Motor neuron (in vitro differentiated cells): ENCODE measurements around the gene PLEKHA7. TPM values are rescaled to one million over a fixed set of nuclear protein-coding genes. Genes with fewer than 3 reads are reported as not detected.

ENCODE experiments used
- ATAC-seq, 8 experiments: fragments of 200-7000 bp; cut with Tn5 transposase; replicated peaks in 6 of 8; 2 replicates each; pipeline ENCODE4 v1.8.0; 2021; ENCODE audit warnings: mild to moderate bottlenecking in 8 of 8, moderate library complexity in 8 of 8
- H3K27ac ChIP-seq, 2 donors: fragments of 250-450 bp; sonication (Bioruptor Pico); 2 replicates each; pipeline ENCODE4 v1.9.0; 2021; ENCODE audit warnings: antibody characterized with exemption in 2 of 2, mild to moderate bottlenecking in 2 of 2, moderate library complexity in 1 of 2
- H3K4me1 ChIP-seq, 2 donors: fragments of 250-450 bp; sonication (Bioruptor Pico); replicated peaks in 1 of 2; 2 replicates each; pipeline ENCODE4 v1.6.1; 2021; ENCODE audit warnings: antibody characterized with exemption in 2 of 2, mild to moderate bottlenecking in 2 of 2, moderate library complexity in 1 of 2
- H3K4me3 ChIP-seq, 5 donors: fragments of 250-450 bp; sonication (Bioruptor Pico); 2 replicates each; pipeline ENCODE4 v1.9.0; 2021; ENCODE audit warnings: antibody characterized with exemption in 5 of 5, mild to moderate bottlenecking in 5 of 5, moderate library complexity in 4 of 5
- WGBS, 10 experiments: fragments of 450-650 bp; shearing (Covaris generic); methylation state at CpG; one replicate each; pipeline ENCODE4 v1.0.0; 2022; 5-methylcytosine and 5-hydroxymethylcytosine counted together
- in situ Hi-C, 9 experiments: fragments of 400-800 bp; cut with MboI; loops; one replicate each; pipeline ENCODE4 v1.15.0; 2021; ENCODE audit warnings: low sequenced_read_pairs in 9 of 9, low pct_unique_long_range_greater_than_20kb in 2 of 9; ENCODE audit not compliant: unreplicated experiment in 9 of 9
- total RNA-seq, 8 experiments: library from RNA; unstranded; fragments of 300-600 nt; gene quantifications; 2 replicates each; pipeline versions ENCODE4 v1.2.3 to v1.2.4, GENCODE V29; 2022

The PLEKHA7 gene
- total RNA-seq, 8 experiments from 2014 or later: 1.0 to 14.3 (median 4.3) TPM

DNA sequence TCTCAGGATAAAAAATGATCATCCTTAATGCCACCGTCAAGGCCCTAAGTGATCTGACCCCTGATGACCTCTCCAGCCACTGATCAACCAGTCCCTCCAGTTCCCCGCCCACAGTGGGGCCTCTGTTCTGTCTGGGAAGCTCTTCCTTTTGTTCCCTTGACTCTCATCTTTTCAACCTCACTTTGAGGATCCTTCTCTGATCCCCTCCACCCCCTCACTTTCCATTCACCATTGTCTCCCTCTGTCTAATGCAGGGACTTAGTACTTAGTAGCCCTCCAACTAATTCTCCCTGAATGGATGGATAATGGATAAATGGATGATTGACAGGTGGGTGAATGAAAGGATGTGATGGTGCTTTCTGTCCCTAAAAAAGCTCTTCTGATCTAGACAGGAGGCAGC is 230.1 kb downstream of the PLEKHA7 start:
- no peak for ATAC-seq
- peaks cover 0 to 9% of the 10 kb centered on the region in 2 donors for H3K4me1 ChIP-seq
- H3K27ac ChIP-seq: no peak overlapping the region
- 0 to 54% (median 23%) methylated on average over 1 to 2 of the region's 2 CpGs; no CpG with 5 or more reads in 6 of the 10 experiments for WGBS, 10 experiments
- no peak overlapping the region for H3K4me3 ChIP-seq
- in situ Hi-C loops: loop anchor here in 3 of 9 experiments (10.0 to 25.0 kb wide), 4 partner anchors 147 to 303 kb away; partner anchors contain the start of gene RPS13 (in 1 of the 3)

GRCh38 chr11:16783321-16783801 is 230.9 kb downstream of the PLEKHA7 start:
- Histone ChIP-seq H3K4me1 (peaks cover 0 to 9% of the 10 kb centered on the region in 2 donors), H3K4me3 (no peak overlapping the region), H3K27ac (no peak overlapping the region)
- 67 to 100% (median 88%) methylated on average over 1 to 12 of the region's 22 CpGs; no CpG with 5 or more reads in 4 of the 10 experiments for WGBS, 10 experiments
- no peak for ATAC-seq
- in situ Hi-C loops: loop anchor here in 3 of 9 experiments (10.0 to 25.0 kb wide), 4 partner anchors 146 to 304 kb away; partner anchors contain the start of gene RPS13 (in 1 of the 3)

DNA sequence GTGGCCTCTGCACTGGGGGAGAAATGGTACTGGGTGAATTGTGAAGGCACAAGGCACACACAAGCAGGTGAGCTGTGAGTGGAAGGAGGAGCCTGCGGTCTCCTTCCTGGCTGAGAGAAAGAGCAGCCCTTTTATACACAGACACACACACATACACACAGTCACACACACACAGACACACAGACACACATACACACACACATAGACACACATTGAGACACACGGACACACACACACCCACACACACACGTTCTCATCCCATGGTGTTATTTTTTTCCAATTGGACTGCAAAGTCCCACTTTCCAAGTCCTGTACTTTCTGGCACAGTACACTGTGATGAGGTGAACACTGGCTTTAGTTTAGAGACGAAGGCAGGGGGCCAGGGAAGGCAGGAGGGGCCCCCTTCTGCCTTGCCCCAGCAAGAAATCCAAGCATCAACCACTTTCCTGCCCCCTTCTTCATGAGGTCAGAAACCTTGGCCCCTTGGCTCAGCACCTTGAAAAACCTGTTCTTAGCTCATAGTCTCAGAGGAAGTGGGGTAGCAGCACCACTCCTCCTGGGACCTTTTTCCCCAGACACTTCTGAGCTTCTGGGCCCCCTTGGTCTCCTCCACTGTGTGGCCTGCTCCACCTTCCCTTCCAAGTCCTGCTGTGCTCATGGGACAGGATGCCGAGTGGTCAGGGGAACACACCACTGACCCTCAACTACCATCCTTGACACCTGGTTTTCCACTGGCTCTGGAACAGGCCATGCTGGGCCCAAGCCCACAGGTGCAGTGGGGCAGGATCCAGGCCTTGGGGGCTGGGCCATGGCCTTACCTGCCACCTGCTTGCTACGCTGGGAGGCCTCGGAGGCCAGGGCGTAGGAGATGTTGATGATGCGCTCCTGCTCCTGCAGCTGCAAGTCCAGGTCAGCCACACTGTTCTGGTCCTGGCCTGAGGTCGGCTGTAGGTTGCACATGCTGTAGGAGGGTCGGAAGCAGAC is 232.0 kb downstream of the PLEKHA7 start:
- ATAC-seq: no peak
- no peak overlapping the region for H3K4me3 ChIP-seq
- 49 to 85% (median 63%) methylated on average over 4 of the region's 11 CpGs; no CpG with 5 or more reads in 7 of the 10 experiments for WGBS, 10 experiments
- in situ Hi-C loops: loop anchor here in 3 of 9 experiments (10.0 to 25.0 kb wide), 4 partner anchors 145 to 305 kb away; partner anchors contain the start of gene RPS13 (in 1 of the 3)
- H3K27ac ChIP-seq: no peak overlapping the region
- H3K4me1 ChIP-seq: peaks cover 0 to 9% of the 10 kb centered on the region in 2 donors

- 60 to 100% (median 86%) methylated on average over 2 to 10 of the region's 19 CpGs; no CpG with 5 or more reads in 2 of the 10 experiments for WGBS, 10 experiments
- in situ Hi-C loops: loop anchor here in 3 of 9 experiments (10.0 to 25.0 kb wide), 4 partner anchors 144 to 306 kb away; partner anchors contain the start of gene RPS13 (in 1 of the 3)
- Histone ChIP-seq H3K27ac (no peak overlapping the region), H3K4me1 (peaks cover under 1 to 17% of the 10 kb centered on the region in 2 donors), H3K4me3 (no peak overlapping the region)
- no peak for ATAC-seq
Observed at GRCh38 chr11:16780698-16781550, 233.3 kb downstream of the PLEKHA7 start.

- H3K4me3 ChIP-seq: no peak overlapping the region
- in situ Hi-C loops: loop anchor here in 3 of 9 experiments (10.0 to 25.0 kb wide), 4 partner anchors 143 to 307 kb away; partner anchors contain the start of gene RPS13 (in 1 of the 3)
- H3K4me1 ChIP-seq: peaks cover 8 to 24% of the 10 kb centered on the region in 2 donors
- ATAC-seq: no peak
- no peak overlapping the region for H3K27ac ChIP-seq
- WGBS, 10 experiments: 94 to 100% (median 100%) methylated on average over 1 to 2 of the region's 2 CpGs; no CpG with 5 or more reads in 7 of the 10 experiments
Observed at GRCh38 chr11:16780146-16780545, 234.1 kb downstream of the PLEKHA7 start.

DNA sequence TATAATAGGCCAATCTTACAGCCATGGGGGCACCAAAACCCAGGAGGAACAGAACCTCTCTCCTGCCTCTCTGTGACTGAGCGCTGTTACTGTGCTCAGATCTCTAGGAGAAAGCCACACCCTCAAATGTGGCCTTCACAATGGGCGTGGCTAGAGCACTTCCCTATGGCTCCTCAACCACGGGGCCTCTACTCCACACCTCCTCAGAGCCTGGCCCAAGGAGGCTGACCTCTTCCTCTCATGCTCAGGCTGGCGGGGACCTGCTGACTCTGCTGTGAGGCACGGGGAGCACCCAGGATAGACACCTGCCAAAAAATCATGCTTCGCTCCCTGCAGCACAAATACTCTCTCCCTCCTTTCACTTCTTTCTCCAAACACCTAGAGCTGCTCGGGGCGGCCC is 234.8 kb downstream of the PLEKHA7 start:
- H3K27ac ChIP-seq: no peak overlapping the region
- WGBS, 10 experiments: 50 to 100% (median 69%) methylated on average over 1 to 4 of the region's 8 CpGs; no CpG with 5 or more reads in 6 of the 10 experiments
- in situ Hi-C loops: loop anchor here in 3 of 9 experiments (25.0 kb wide), 3 partner anchors 142 to 308 kb away; partner anchors contain the start of gene RPS13 (in 1 of the 3)
- H3K4me3 ChIP-seq: no peak overlapping the region
- H3K4me1 ChIP-seq: peaks cover 15 to 32% of the 10 kb centered on the region in 2 donors
- ATAC-seq: peak in 5 of 8 experiments; percentile 51 to 64 (median 58)

DNA sequence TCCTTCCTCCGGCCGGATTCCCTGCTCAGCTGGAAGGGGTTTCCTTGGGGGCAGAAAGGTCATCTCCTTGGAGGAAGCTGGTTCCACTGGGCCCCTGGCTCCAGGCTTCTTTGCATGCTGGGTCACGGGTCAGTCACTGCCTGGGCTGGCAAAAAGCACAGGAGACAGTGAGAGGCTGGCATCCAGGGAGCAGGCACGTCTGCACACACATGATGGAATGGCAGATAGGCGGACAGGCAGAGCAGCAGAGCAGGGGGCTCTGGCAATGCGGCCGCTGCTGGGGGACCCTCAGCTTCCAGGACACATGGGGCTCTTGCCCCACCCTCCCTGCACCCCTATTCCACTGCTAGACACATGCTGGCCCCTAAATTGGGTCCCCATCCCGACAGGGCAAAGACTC is 235.3 kb downstream of the PLEKHA7 start:
- in situ Hi-C loops: loop anchor here in 3 of 9 experiments (25.0 kb wide), 3 partner anchors 142 to 308 kb away; partner anchors contain the start of gene RPS13 (in 1 of the 3)
- peaks cover 15 to 30% of the 10 kb centered on the region in 2 donors for H3K4me1 ChIP-seq
- no peak overlapping the region for H3K4me3 ChIP-seq
- WGBS, 10 experiments: 100% methylated on average over 1 to 2 of the region's 8 CpGs; no CpG with 5 or more reads in 8 of the 10 experiments
- H3K27ac ChIP-seq: no peak overlapping the region
- no peak for ATAC-seq

DNA sequence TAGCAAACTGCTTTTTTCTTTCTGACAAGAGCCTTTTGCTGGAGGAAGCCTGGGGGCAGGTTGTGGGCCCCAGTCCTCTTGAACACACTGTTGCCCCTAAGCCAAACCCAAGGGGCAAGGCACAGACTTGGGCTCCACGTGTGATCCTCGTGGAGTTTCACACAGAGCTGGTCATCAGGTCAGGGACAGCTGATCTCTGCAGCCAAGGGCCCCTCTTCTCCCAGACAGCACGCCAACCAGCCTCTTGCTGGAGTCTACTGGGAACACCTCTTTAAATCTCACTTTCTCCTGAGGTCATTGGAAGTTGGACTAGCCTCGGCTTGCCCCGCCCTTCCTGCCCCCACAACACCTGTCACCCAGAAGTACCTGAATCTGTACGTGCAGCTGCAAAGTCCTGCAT is 235.9 kb downstream of the PLEKHA7 start:
- in situ Hi-C loops: loop anchor here in 3 of 9 experiments (25.0 kb wide), 3 partner anchors 141 to 309 kb away; partner anchors contain the start of gene RPS13 (in 1 of the 3)
- Histone ChIP-seq H3K27ac (no peak overlapping the region), H3K4me1 (peaks cover 15 to 26% of the 10 kb centered on the region in 2 donors), H3K4me3 (no peak overlapping the region)
- WGBS, 10 experiments: 57 to 100% (median 95%) methylated on average over 1 to 6 of the region's 6 CpGs; no CpG with 5 or more reads in 5 of the 10 experiments
- no peak for ATAC-seq

DNA sequence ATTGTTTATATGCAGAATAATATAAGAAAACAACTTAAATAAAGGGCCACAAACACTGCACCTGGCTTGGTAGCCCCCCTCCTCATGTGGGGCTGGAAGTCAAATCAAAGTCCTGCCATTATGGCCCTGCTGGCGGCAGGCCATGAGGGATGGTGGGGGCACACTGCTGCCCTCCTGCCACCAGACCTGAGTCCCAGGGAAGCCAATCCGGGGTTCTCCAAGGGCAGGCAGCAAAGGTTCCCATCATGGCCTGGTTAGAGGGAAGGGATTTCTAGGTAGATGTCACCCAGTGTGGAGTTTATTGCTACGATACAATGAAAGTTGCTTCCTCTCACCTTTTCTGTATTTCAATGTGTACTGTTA is 236.6 kb downstream of the PLEKHA7 start:
- 83 to 100% (median 97%) methylated on average over 1 to 3 of the region's 3 CpGs; no CpG with 5 or more reads in 4 of the 10 experiments for WGBS, 10 experiments
- no peak for ATAC-seq
- Histone ChIP-seq H3K4me3 (no peak overlapping the region), H3K27ac (no peak overlapping the region), H3K4me1 (peaks cover 15 to 26% of the 10 kb centered on the region in 2 donors)
- in situ Hi-C loops: loop anchor here in 3 of 9 experiments (25.0 kb wide), 3 partner anchors 140 to 310 kb away; partner anchors contain the start of gene RPS13 (in 1 of the 3)

DNA sequence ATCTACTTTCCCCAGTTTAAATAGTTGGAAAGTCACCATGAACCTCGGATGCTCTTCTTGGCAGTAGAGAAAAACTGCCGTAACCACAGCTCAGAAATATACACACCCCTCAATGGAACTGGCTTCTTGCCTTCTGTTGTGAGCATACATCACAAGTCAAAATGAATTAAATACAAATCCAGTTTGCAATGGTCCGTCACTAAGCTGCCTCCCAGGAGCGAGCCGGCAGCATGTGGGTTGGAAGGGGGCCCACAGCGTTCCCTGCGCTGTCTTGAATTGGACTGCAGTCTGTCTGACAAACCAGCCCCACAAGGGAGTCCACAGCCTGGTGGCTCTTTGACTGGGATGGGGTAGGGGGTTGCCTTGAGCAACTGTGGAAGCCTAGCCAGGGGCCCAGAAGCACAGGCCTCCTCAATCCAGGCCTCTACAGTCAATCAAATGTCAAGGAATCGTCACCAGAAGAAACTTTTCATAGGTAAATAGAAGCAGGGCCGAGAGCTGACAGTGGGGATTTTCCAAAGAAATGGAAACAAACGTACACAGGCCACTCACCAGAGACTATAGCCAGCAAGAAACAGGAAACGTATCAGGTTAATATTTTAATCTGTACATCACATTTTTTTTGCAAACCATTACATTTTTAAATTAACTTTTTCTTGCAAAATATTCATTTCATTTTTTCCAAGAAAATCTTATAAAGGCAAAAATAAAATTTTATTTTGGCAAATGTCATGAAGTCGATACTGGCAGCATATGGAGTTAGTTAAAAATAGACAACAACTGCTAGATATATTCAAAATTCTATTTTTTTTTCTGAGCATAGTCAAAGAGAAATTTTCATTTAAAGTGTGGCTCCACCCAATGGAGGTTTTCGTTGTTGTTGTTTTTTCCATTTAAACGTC is 237.3 kb downstream of the PLEKHA7 start:
- WGBS, 10 experiments: 13 to 89% (median 72%) methylated on average over 1 to 13 of the region's 14 CpGs
- peak in 5 of 8 experiments; percentile 28 to 92 (median 46) for ATAC-seq
- H3K4me3 ChIP-seq: no peak overlapping the region
- in situ Hi-C loops: loop anchor here in 3 of 9 experiments (25.0 kb wide), 3 partner anchors 140 to 310 kb away; partner anchors contain the start of gene RPS13 (in 1 of the 3)
- H3K27ac ChIP-seq: no peak overlapping the region
- peaks cover 15 to 26% of the 10 kb centered on the region in 2 donors for H3K4me1 ChIP-seq
